IPS DF 19.7 (cell line): ENCODE results near the gene LINGO1.

Experiments
- DNase-seq: peaks from one replicate; pipeline ENCODE4 v3.0.0-alpha.2; 2013; ENCODE audit warnings: low read depth, low spot score

The LINGO1 gene

GRCh38 chr15:77657634-77658238 is 25.0 kb upstream of the LINGO1 start:
- no peak for DNase-seq

GRCh38 chr15:77656294-77656693 is 23.6 kb upstream of the LINGO1 start:
- no peak for DNase-seq

- DNase-seq = no peak
Measured at GRCh38 chr15:77654975-77655374, 22.3 kb upstream of the LINGO1 start.

GRCh38 chr15:77653832-77654480 is 21.2 kb upstream of the LINGO1 start:
- no peak for DNase-seq

GRCh38 chr15:77650265-77650664 is 17.6 kb upstream of the LINGO1 start:
- no peak for DNase-seq

GRCh38 chr15:77649610-77650009 is 16.9 kb upstream of the LINGO1 start:
- no peak for DNase-seq

- DNase-seq = no peak
Measured at GRCh38 chr15:77649017-77649416, 16.3 kb upstream of the LINGO1 start.

- DNase-seq = no peak
Measured at GRCh38 chr15:77647961-77648360, 15.2 kb upstream of the LINGO1 start.

GRCh38 chr15:77646104-77646694 is 13.5 kb upstream of the LINGO1 start:
- DNase-seq = no peak

- DNase-seq = no peak
Measured at GRCh38 chr15:77645602-77646001, 12.9 kb upstream of the LINGO1 start.

- no peak for DNase-seq
Measured at GRCh38 chr15:77644543-77645247, 12.0 kb upstream of the LINGO1 start.

- DNase-seq = no peak
Measured at GRCh38 chr15:77643764-77644163, 11.1 kb upstream of the LINGO1 start.

- DNase-seq = no peak
Measured at GRCh38 chr15:77642793-77643430, 10.2 kb upstream of the LINGO1 start.

GRCh38 chr15:77641999-77642398 is 9.3 kb upstream of the LINGO1 start:
- DNase-seq = no peak

- DNase-seq = no peak
Measured at GRCh38 chr15:77640615-77641014, 7.9 kb upstream of the LINGO1 start.

GRCh38 chr15:77639431-77639830 is 6.7 kb upstream of the LINGO1 start:
- no peak for DNase-seq

GRCh38 chr15:77637851-77638692 is 5.4 kb upstream of the LINGO1 start:
- DNase-seq = no peak

GRCh38 chr15:77636209-77636608 is 3.5 kb upstream of the LINGO1 start:
- no peak for DNase-seq

GRCh38 chr15:77634266-77634962 is 1.7 kb upstream of the LINGO1 start:
- DNase-seq = no peak

GRCh38 chr15:77633913-77634265 is 1.2 kb upstream of the LINGO1 start:
- peak; percentile 94 for DNase-seq
